Measurements from ENCODE around the gene KCMF1. TPM values are rescaled to one million over a fixed set of nuclear protein-coding genes. Genes with fewer than 3 reads are reported as not detected.

Gene KCMF1
- total and polyA plus RNA-seq, 2 of the 13 experiments (the other 11 are each of a cell fraction or from before 2014, with no cell fraction given), result 62.1 to 116 TPM

- FAIRE-seq (no peak), ATAC-seq (no peak), DNase-seq (ENCODE audit: low spot score) (no peak)
- ChIA-PET POLR2A (interaction anchor here (0.8 to 3.0 kb wide), 2 partner anchors 10 to 15 kb away, joined by 3 to 28 read pairs; partner anchors contain the start of gene KCMF1), CTCF (ENCODE audit: low intra/inter-chr PET ratio, low total read pairs) (no interaction called here)
- in situ Hi-C loops (cut with HindIII; ENCODE audit: extremely low pct_ligation_motif_present, low pct_unique_long_range_greater_than_20kb), result no loop called here
- intact Hi-C loops (cut with micrococcal nuclease; ENCODE audit: unreplicated experiment), result no loop called here
- Histone ChIP-seq H3K4me1 (ENCODE audit: insufficient read depth, low read length) (peaks cover 70% of the 10 kb centered on the region), H3K36me3 (replicated peaks in 1 of 2; ENCODE audit: control insufficient read depth in 1 of 2, insufficient read depth in 2 of 2, low read length in 2 of 2) (no peaks in the 10 kb centered on the region), H4K20me1 (ENCODE audit: insufficient read depth, low read length) (no peaks in the 10 kb centered on the region), H2AFZ (ENCODE audit: low read length) (no peak overlapping the region), H3K27ac (ENCODE audit: extremely low read length, insufficient read depth, low read length) (no peak overlapping the region), H3K79me2 (ENCODE audit: insufficient read depth, low read length) (no peaks in the 10 kb centered on the region), H3K4me3 (replicated peaks in 1 of 3; ENCODE audit: insufficient read depth in 1 of 3, low read depth in 2 of 3, low read length in 3 of 3) (no peak overlapping the region), H3K9ac (ENCODE audit: insufficient read depth, low read depth, low read length) (no peak overlapping the region), H3K4me2 (ENCODE audit: low read depth, low read length) (no peak overlapping the region), H3K9me3 (ENCODE audit: low read length) (no peaks in the 10 kb centered on the region), H3K27me3 (ENCODE audit: control insufficient read depth in 1 of 2, insufficient read depth in 2 of 2, low read length in 2 of 2) (no peaks in the 10 kb centered on the region; a peak in 1 of 5 replicates)
- 92% methylated on average over 12 of the region's 12 CpGs for WGBS (ENCODE audit: low lambda C conversion rate)
- BruUV-seq (replicated peaks), result no TSS peak
- TF ChIP-seq PRMT3 (CRISPR knock-in tag; IDR thresholded peaks at IDR 0.05; ENCODE audit: borderline replicate concordance, low read depth) (no peak), ZBTB40 (IDR thresholded peaks at IDR 0.05) (peak; percentile 72), ZBTB40 (CRISPR knock-in tag; IDR thresholded peaks at IDR 0.05) (peak; percentile 97), ZNF777 (CRISPR knock-in tag; IDR thresholded peaks at IDR 0.05) (no peak), ZNF350 (CRISPR knock-in tag; IDR thresholded peaks at IDR 0.05; ENCODE audit: borderline replicate concordance, low read depth) (no peak), TEF (CRISPR knock-in tag; IDR thresholded peaks at IDR 0.05) (no peak)
Measured at GRCh38 chr2:84956334-84957297, 14.3 kb upstream of the KCMF1 start.
